Kidney (tissue), 14 donors: ENCODE results near the gene STXBP5. TPM values are rescaled to one million over a fixed set of nuclear protein-coding genes. Genes with fewer than 3 reads are reported as not detected.

Experiments used
- DNase-seq, 5 donors: peaks; one replicate each; pipeline ENCODE4 v3.0.0-alpha.2; 2013 to 2020
- FAIRE-seq: peaks from 2 replicates; lab custom pipeline; 2012; peaks lifted over from hg19 to GRCh38; lab: Jason Lieb, UNC
- H3K27ac ChIP-seq, 2 donors: one replicate each; pipeline ENCODE4 v1.7.0; 2013; ENCODE audit warnings: low read depth in 2 of 2, low read length in 2 of 2, inconsistent platforms in 1 of 2
- H3K27me3 ChIP-seq: one replicate; pipeline ENCODE4 v1.7.1; 2013; ENCODE audit warnings: low read length, inconsistent platforms; ENCODE audit not compliant: control insufficient read depth, insufficient read depth
- H3K36me3 ChIP-seq, 3 donors: one replicate each; pipeline versions ENCODE4 v1.7.0 to v1.7.1; 2013; ENCODE audit warnings: low read length in 3 of 3, control low read depth in 1 of 3, inconsistent platforms in 1 of 3; ENCODE audit not compliant: insufficient read depth in 3 of 3, control insufficient read depth in 2 of 3
- H3K4me1 ChIP-seq, 3 donors: one replicate each; pipeline versions ENCODE4 v1.7.0 to v1.7.1; 2013; ENCODE audit warnings: low read length in 3 of 3, inconsistent platforms in 1 of 3, low read depth in 1 of 3; ENCODE audit not compliant: control insufficient read depth in 2 of 3, insufficient read depth in 2 of 3
- H3K4me3 ChIP-seq, 3 donors: one replicate each; pipeline versions ENCODE4 v1.7.0 to v1.8.1; 2013; ENCODE audit warnings: low read length in 3 of 3, control low read depth in 1 of 3, inconsistent platforms in 1 of 3
- H3K9ac ChIP-seq, 3 donors: one replicate each; pipeline versions ENCODE4 v1.7.0 to v1.7.1; 2013; ENCODE audit warnings: low read length in 3 of 3, control low read depth in 1 of 3, inconsistent platforms in 1 of 3
- H3K9me3 ChIP-seq, 3 donors: one replicate each; pipeline versions ENCODE4 v1.7.0 to v1.7.1; 2013; ENCODE audit warnings: low read length in 3 of 3, control low read depth in 1 of 3, inconsistent platforms in 1 of 3; ENCODE audit not compliant: control insufficient read depth in 2 of 3, insufficient read depth in 1 of 3
- intact Hi-C: fragments of 100-400 bp; cut with DNase I; formaldehyde crosslinking; loops from one replicate; pipeline ENCODE4 v1.11.1; 2022
- polyA plus RNA-seq: library from polyadenylated mRNA; stranded (reverse); fragments of 350-450 nt; fragmentation: Illumina TruSeq; extraction: RNeasy Lipid Tissue Mini Kit (QIAGEN cat#74804); gene quantifications from one replicate; pipeline ENCODE4 v1.2.3, GENCODE V29; 2014; ENCODE audit warnings: low read depth, low replicate concordance; ENCODE audit not compliant: insufficient read depth
- total RNA-seq: library from RNA; stranded (reverse); fragmentation: NEBNext Ultra II Directional; extraction: Animal tissue kit (Norgen Biotek cat#: 25700); gene quantifications from one replicate; pipeline ENCODE4 v1.2.1, GENCODE V29; 2021
- TF ChIP-seq, protein P1 (sequence below): IDR thresholded peaks from 3 replicates; pipeline ENCODE4 v1.5.1; 2012; ENCODE audit warnings: mild to moderate bottlenecking, moderate library complexity, borderline replicate concordance; ENCODE audit not compliant: insufficient read depth; ENCODE audit errors: extremely low read depth
- donor health status: control.
- donor health status: control.
- donor health status: control.
- donor health status: control.
- donor health status: control.
- donor health status: DM: yes; HTN: yes; CAD: no.
- donor health status: Normal renal cell carcinoma (clear cell type).

Gene STXBP5
- total and polyA plus RNA-seq, 2 donors from 2014 or later, result 2.0 to 13.6 TPM

DNA sequence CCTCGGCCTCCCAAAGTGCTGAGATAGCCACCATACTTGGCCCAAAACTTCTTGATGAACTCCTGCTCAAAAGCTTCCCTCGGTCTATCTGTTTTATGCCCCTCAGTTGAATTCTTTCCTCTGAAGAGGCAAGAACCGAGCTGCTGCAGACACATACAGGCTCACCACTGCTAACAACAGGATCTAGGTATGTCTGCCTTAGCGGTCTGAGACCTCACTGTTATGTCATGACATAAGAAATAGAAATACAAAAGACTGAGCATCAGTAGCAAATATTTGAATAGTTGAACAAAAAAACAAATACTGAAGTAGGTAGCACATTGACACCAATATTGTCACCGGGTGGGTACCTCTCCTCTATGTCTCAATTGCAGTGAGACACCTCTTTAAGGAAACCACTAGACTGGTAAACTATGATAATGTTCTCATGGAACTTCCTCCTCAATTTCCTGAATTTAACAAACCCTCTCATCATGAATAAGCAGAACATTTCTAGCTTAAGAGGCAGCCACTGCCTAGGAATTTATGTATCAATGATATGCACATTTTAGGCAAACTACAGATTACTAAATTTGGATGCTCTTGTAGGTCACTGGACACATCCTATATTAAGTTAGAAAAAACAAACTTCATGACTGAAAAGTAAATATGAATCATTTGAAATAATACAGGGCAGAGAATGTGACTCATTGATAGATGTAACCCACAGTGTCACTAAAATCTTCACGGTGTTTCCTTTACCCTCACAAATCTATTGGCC lies 9.4 kb upstream of the STXBP5 start:
- FAIRE-seq (no peak), DNase-seq (no peak)
- intact Hi-C loops, result no loop called here
- Histone ChIP-seq H3K4me3 (no peak overlapping the region), H3K27me3 (no peaks in the 10 kb centered on the region), H3K36me3 (no peaks in the 10 kb centered on the region), H3K9ac (no peak overlapping the region), H3K4me1 (no peaks in the 10 kb centered on the region), H3K27ac (no peak overlapping the region), H3K9me3 (no peaks in the 10 kb centered on the region)
- TF ChIP-seq, protein P1, sequence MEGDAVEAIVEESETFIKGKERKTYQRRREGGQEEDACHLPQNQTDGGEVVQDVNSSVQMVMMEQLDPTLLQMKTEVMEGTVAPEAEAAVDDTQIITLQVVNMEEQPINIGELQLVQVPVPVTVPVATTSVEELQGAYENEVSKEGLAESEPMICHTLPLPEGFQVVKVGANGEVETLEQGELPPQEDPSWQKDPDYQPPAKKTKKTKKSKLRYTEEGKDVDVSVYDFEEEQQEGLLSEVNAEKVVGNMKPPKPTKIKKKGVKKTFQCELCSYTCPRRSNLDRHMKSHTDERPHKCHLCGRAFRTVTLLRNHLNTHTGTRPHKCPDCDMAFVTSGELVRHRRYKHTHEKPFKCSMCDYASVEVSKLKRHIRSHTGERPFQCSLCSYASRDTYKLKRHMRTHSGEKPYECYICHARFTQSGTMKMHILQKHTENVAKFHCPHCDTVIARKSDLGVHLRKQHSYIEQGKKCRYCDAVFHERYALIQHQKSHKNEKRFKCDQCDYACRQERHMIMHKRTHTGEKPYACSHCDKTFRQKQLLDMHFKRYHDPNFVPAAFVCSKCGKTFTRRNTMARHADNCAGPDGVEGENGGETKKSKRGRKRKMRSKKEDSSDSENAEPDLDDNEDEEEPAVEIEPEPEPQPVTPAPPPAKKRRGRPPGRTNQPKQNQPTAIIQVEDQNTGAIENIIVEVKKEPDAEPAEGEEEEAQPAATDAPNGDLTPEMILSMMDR, result no peak

DNA sequence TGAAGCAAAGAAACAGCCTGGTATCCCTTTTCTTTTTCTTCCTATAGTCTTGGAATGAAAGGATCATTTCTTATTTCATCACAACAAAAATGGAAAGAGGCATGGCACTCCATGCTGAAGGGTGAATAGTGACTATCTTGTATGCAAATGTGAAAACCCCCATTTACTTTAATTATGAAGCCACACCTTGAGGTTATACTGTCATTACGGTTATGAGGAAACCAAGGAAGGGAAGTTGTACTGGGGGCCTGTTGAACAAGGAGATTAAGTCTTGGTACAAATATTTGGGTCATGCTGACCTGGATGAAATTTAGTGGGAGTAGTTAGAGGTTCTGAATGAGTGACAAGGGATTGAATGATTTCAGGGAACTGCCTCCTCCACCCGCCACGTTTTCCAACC lies 8.7 kb upstream of the STXBP5 start:
- TF ChIP-seq, protein P1, result no peak

DNA sequence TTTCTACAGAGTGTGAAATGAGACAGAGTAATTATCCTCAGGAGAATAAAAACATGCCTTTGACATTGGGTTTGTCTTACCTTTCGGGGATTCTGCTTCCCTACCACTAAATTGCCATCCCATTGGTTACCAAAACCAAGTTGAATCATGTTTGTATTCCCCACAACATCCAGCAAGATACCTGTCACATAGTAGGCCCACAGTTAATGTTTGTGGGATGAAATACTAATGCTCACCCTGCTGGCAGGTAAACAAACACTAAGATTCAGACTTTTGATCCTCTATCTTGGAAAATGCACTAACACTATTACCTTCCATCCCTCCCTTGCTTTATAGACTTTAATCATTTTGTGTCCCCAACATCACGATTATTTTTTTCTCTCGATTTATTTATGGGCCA lies 8.2 kb upstream of the STXBP5 start:
- Histone ChIP-seq H3K9ac (no peak overlapping the region), H3K4me1 (no peaks in the 10 kb centered on the region), H3K27me3 (no peaks in the 10 kb centered on the region), H3K4me3 (no peak overlapping the region), H3K27ac (no peak overlapping the region), H3K9me3 (no peaks in the 10 kb centered on the region), H3K36me3 (no peaks in the 10 kb centered on the region)
- intact Hi-C loops, result no loop called here
- TF ChIP-seq, protein P1, result no peak
- FAIRE-seq, result no peak
- no peak for DNase-seq

More for the DNA sequence above, 8.7 kb upstream of the STXBP5 start:
- Histone ChIP-seq H3K4me1 (no peaks in the 10 kb centered on the region), H3K27me3 (no peaks in the 10 kb centered on the region), H3K9ac (no peak overlapping the region), H3K36me3 (no peaks in the 10 kb centered on the region), H3K9me3 (no peaks in the 10 kb centered on the region), H3K4me3 (no peak overlapping the region), H3K27ac (no peak overlapping the region)
- intact Hi-C loops, result no loop called here
- FAIRE-seq (no peak), DNase-seq (no peak)
